ENCODE data around the gene RNF145.
"Not testable (repeated sequence)": the region's sequence is repeated elsewhere in the genome, so short reads cannot be mapped to it uniquely, and the experiment has no call there.

Gene RNF145

DNA sequence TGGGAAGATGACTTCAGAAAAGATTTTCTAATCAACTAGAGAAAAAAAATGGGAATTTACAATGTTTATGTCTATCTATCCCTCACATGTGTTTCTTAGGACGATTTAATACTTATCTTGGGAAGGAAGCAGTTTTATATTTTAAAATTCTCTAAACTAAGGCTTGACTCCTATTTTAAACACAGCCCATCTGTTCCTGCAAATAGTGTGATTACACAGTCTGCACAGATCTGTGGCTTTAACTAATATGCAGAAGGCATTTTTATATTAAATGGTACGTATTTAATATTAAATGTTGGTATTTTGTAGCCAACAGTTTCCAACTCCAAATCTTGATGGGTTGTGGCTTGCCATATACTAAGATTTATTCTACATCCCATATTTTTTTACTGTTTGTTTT is 56.5 kb downstream of the RNF145 start:
- DNase-seq = no peak

DNA sequence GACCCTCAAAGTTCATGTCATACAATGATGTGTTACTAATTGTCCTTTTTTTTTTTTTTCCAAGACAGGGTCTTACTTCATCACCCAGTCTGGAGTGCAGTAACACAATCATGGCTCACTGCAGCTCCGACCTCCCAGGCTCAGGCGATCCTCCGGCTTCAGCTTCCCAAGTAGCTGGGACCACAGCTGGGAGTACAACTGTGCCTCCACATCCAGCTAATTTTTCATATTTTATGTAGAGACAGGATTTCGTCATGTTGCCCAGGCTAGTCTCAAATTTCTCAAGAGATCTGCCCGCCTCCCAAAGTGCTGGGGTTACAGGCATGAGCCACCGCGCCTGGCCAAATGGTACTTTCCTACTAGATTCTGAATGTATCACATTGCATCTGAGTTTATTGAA is 60.3 kb downstream of the RNF145 start:
- DNase-seq = no peak

DNA sequence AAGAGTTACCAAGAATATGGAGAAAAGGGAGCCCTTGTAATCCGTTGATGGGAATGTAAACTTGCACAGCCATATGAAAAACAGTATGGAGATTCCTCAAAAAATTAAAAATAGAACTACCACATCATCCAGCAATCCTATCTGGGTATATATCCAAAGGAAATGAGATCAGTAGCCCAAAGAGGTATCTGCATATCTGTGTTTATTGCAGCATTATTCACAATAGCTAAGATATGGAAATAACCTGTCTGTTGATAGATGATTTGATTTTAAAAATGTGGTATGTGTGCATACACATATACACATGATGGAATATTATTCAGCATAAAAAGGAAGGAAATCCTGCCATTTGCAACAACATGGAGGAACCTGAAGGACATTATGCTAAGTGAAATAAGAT is 61.4 kb downstream of the RNF145 start:
- DNase-seq = no peak

DNA sequence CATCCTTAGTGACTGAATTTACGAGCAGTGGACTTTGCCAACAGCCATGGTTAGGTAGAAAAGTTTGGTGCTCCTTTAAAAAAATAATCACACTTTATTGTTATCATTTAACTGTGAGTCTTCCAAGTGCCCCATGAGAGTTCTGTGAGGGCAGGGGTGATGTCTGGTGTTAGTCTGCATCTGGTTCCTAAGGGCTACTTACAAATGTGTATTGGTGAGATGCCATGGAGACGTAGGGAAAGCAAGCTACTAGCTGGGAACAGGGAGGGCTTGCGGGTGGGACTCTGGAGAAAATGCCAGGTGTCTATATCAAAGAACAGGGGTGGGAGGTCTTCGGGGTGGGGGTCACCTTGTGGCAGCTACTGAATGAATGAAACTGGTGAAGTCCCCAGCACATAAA is 62.5 kb downstream of the RNF145 start:
- DNase-seq = no peak

DNA sequence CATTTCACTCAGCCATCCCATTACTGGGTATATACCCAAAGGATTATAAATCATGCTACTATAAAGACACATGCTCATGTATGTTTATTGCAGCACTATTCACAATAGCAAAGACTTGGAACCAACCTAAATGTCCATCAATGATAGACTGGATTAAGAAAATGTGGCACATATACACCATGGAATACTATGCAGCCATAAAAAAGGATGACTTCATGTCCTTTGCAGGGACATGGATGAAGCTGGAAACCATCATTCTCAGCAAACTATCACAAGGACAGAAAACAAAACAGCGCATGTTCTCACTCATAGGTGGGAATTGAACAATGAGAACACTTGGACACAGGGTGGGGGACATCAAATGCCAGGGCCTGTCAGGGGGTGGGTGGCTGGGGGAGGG is 64.2 kb downstream of the RNF145 start:
- not testable (repeated sequence) for DNase-seq

DNA sequence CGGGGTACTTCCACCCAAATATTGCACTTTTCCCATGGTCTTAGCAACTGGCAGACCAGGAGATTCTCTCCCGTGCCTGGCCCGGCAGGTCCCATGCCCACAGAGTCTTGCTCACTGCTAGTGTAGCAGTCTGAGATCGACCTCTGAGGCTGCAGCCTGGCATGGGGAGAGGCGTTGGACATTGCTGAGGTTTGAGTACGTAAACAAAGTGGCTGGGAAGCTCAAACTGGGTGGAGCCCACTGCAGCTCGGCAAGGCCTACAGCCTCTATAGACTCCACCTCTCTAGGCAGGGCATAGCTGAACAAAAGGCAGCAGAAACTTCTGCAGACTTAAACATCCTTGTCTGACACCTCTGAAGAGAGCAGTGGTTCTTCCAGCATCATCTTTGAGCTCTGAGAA is 69.6 kb downstream of the RNF145 start:
- DNase-seq = no peak

DNA sequence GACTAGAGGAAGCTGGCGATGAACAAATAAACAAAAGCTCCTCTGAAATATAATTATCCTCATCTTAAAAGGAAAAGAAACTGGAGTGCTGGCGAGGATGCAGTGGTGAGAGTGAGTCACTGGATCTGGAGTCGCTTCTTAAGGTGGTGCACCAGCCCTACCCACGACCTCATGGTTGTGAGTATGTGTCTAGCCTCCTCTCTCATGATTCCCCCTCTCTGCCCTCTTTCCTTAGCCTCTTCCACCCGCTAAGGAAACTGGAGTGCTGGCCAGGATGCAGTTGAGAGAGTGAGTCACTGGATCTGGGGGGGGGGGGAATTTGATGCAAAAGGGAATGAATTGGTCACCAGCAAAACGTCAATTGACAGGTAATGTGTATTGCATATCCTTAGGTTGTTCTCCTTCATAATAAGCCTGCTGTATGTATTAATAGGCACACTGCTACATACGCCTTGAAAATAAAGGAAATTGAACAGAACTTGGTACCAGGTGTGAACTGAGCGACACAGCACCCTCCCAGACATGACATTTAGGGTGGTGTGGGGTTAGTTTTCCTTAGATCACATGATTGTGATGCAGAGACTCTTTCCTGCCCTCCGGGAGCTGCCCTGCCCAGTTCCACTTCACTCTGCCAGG is 73.3 kb downstream of the RNF145 start:
- no peak for DNase-seq

DNA sequence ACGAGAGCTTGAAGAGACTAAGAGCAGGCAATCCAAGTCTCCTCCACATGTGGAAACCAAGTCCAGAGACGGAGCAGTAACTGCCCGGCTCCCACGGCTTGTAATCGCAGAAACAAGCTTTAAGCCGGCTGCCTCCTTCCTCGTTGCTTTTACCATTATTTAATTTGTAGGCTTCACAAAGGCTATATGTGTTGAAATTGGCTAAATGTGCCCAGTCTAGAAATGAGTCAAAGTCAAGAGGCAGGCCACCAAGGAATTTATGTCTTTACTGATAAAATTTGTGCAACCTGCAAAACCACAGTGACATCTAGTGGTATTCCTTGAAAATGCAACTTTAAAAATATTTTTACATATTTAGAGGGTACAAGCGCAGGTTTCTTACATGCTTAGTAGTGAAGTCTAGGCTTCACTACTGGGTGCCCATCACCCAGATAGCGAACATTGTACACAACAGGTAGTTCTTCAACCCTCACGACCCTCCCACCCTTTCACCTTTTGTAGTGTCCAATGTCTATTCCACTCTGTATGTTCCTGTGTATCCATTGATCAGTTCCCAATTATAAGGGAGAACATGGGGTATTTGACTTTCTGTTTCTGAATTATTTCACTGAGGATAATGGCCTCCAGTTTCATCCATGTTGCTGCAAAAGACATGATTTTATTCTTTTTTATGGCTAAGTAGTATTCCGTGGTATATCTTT is 76.2 kb downstream of the RNF145 start:
- DNase-seq = peak; percentile 20

DNA sequence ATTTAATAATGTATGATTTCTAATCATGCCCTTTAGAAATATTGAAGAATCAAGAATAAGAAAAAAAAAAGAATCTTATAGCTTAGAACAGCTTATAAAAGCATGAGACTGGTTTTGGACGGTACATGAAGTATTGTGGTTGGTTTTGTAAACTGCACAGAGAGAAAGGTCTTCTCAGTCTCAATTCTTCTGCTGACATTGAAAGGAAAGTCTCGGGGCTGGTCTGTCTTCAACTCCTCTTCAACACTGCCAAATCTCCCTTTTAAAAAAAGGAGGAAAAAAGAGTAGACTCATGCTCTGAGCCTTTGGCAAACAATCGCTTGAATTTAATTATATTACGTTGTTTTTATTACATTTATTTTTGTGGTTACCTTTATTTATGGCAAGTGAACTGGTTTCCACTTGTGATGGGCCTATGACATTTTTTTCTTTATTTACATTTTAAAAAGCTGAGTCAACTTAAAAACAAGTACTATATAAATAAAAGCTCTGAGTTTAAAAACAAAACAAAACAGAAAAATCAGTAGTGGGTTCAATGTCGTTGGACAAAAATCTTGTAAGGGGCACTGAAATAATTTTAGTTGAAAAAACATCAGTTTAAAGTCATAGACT is 76.8 kb downstream of the RNF145 start:
- DNase-seq = no peak

DNA sequence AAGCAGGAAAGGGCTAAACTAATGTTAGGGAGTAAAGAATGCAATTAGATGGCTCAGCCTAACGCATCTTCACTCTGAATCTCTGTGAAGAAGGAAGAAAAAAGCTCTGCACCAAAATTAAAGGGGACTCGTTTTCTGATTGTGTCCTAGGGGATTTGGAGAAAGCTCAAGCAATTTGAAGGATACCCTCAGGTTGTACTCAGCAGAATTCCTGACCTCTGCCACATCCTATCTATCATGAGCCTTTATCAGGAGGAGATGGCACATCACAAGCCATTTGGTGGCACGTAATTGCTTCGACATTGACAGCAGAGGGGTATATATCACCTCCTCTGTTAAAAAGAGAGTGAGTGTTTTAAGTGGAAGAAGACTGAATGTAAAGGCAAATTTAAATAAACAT is 77.4 kb downstream of the RNF145 start:
- no peak for DNase-seq

DNA sequence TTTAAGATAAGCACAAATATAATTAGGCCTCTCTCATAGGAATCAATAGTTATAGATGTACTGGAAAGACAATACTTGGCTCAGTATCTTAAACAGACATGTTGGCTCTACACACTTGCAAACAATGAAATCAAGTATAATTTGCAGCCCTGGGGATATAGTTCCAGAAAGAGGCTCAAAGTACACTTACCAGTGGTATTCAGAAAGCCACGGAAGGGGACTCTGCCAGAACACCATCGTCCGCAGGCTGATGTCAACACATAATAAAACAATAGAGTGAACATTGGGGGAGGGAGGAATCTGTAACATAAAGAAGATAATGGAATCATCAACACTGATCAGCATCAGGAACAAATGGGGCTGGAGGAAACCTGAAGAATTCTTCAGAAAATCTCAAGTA is 78.5 kb downstream of the RNF145 start:
- no peak for DNase-seq

DNA sequence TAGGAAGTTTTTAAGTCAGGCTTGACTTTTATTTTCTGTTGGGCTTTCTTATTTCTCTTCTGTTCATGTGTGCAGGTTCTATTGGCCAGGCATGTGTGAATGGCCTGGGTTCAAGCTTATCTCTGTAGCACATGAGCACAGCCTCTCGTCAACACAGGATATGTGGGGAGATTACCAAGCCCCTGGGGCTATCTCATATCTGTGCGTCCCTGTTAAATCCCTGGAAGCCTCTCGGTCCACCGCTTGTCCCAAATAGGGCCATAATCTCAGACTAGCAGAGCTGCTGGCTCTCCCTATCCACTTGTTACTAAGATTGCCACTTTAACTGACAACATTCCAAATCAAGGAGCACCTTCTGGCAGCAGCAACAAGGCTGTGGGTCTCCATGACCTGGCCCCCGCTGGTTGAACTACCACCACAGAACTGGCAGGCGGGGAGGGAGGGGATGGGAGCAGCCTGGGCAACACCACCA is 81.2 kb downstream of the RNF145 start:
- DNase-seq = no peak

DNA sequence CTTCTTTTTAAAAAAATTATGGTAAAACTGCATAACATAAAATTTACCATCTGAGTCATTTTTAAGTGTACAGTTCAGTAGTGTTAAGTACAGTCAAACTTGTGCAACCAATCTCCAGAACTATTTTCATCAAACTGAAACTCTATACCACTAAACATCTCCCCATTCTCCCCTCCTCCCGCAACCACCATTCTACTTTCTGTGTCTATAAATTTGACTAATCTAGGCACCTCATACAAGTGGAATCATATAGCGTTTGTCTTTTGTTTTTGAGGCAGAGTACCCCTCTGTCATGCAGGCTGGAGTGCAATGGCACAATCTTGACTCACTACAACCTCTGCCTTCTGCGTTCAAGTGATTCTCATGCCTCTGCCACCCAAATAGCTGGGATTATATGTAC is 85.7 kb downstream of the RNF145 start:
- no peak for DNase-seq

DNA sequence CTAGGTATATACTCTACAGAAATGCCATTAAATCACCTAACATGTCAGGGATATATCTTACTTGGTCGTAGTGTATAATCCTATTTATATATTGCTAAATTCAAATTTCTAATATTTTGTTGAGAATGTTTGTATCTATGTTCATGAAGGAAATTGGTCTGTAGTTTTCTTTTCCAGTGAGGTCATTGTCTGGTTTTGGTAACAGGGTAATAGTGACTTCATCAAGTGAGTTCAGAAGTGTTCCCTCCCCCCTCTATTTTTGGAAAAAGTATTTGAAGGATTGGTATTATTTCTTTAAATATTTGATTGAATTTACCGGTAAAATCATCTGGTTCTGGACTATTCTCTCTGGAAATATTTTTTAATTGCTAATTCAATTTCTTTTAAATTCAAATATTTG is 86.2 kb downstream of the RNF145 start:
- DNase-seq = no peak

DNA sequence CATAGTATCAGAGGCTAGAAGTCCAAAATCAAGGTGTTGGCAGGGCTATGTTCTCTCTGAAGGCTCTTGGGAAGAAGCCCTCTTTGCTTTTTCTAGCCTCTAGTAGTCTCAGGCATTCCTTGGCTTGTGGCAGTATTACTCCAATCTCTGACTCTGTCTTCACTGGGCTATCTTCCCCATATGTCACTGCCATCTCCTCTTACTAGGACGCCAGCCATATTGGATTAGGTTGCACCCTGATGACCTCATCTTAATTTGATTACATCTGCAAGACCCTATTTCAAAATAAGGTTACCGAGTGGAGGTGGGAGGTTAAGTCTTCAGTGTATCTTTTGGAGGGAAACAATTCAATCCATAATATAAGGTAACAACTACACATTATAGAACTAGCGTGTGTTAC is 88.3 kb downstream of the RNF145 start:
- no peak for DNase-seq

DNA sequence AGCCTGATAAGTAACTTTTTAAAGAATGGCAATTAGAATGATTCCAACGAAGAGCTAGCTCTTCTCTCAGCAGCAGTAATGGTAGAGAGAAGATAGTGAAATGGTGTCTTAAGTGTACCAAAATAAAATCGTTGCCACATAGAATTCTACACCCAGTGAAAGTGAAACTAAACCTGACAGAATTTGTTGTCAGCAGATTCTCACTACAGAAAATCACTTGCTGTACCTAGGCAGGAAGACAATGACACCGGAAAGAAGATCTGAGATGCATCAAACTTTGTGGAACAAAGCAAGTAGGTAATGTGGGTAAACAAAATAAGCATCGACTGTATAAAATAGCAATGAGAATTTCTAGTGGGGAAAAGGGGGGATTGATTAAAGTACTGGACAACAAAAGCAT is 88.9 kb downstream of the RNF145 start:
- DNase-seq = no peak

DNA sequence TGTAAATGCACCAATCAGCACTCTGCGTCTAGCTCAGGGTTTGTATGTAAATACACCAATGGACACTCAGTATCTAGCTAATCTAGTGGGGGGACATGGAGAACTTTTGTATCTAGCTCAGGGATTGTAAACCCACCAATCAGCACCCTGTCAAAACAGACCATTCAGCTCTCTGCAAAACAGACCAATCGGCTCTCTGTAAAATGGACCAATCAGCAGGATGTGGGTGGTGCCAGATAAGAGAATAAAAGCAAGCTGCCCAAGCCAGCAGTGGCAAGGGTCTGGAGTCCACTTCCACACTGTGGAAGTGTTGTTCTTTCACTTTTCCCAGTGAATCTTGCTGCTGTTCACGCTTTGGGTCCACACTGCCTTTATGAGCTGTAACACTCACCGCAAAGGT is 89.5 kb downstream of the RNF145 start:
- not testable (repeated sequence) for DNase-seq

DNA sequence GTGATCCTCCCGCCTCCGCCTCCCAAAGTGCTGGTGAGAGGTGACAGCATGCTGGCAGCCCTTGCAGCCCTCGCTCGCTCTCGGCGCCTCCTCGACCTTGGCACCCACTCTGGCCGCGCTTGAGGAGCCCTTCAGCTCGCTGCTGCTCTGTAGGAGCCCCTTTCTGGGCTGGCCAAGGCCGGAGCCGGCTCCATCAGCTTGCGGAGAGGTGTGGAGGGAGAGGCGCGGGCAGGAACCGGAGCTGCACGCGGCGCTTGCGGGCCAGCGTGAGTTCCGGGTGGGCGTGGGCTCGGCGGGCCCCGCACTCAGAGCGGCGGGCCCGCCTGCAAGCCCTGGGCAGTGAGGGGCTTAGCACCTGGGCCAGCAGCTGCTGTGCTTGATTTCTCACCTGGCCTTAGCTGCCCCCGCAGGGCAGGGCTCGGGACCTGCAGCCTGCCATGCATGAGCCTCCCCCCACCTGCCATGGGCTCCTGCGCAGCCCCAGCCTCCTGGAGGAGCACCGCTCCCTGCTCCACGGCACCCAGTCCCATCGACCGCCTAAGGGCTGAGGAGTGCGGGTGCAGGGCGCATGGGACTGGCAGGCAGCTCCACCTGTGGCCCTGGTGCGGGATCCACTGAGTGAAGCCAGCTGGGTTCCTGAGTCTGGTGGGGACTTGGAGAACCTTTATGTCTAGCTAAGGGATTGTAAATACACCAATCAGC is 90.2 kb downstream of the RNF145 start:
- DNase-seq = not testable (repeated sequence)

DNA sequence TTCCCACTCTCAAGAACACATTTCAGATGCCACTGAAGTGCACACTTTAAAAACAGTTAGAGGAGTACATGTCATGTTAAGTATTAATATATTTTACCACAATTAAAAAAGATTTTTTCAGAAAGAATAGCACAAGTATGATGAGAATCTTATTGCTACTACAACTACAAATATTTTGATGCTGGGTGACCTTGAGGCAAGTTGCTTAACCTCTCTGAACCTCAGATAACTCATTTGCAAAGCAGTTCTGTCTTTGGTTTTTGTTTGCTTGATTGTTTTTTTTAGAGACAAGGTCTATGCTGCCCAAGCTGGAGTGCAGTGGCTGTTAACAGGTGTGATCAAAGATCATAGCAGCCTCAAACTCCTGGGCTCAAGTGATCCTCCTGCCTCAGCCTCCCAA is 95.9 kb downstream of the RNF145 start:
- no peak for DNase-seq

DNA sequence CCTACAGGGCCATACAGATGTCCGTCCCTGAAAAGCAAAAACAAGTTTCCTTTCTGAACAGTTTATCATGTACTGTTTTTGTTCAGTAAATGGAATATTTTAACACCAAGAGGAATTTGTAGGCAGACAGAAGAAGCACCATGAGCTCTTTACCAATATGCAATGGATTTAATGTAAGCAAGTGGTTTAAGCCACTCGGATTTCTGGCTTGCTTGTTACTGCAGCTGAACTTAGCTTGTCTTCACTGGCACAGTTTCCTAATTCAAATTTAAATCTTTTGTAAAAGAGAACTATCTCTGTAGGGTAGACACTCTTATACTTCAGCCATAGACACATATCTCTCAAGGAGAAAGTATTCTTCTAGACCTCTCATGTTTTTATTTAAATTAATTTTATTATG is 96.9 kb downstream of the RNF145 start:
- DNase-seq = no peak

All from T1000 (cell line).